GM20000 (cell line): Measurements from ENCODE around the gene PANK4.

ENCODE experiments used
- DNase-seq: peaks from one replicate; pipeline ENCODE4 v3.0.0; 2012; ENCODE audit warnings: low spot score
- TF ChIP-seq, protein P1 (sequence below): IDR thresholded peaks from 2 replicates; pipeline ENCODE4 v1.5.1; 2012; ENCODE audit warnings: mild to moderate bottlenecking, control low read depth; ENCODE audit errors: extremely low read depth, missing control alignments

The PANK4 gene

DNA sequence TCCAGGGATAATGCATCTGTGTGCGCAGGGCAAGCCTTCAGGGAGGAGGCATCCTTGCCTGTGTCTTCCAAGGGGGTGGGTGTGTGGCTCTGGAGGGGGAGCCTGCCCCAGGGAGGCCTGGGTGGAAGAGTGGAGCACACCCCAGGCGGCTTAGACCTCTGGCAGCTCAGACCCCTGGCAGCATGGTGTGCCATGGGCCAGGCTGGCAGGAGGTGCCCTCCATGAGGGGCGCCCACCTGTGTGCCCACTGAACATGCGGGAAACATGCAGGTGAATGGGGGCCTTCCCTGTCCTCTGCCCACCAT is 1.1 kb upstream of the PANK4 start:
- no peak for DNase-seq
- TF ChIP-seq, protein P1, sequence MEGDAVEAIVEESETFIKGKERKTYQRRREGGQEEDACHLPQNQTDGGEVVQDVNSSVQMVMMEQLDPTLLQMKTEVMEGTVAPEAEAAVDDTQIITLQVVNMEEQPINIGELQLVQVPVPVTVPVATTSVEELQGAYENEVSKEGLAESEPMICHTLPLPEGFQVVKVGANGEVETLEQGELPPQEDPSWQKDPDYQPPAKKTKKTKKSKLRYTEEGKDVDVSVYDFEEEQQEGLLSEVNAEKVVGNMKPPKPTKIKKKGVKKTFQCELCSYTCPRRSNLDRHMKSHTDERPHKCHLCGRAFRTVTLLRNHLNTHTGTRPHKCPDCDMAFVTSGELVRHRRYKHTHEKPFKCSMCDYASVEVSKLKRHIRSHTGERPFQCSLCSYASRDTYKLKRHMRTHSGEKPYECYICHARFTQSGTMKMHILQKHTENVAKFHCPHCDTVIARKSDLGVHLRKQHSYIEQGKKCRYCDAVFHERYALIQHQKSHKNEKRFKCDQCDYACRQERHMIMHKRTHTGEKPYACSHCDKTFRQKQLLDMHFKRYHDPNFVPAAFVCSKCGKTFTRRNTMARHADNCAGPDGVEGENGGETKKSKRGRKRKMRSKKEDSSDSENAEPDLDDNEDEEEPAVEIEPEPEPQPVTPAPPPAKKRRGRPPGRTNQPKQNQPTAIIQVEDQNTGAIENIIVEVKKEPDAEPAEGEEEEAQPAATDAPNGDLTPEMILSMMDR = no peak

DNA sequence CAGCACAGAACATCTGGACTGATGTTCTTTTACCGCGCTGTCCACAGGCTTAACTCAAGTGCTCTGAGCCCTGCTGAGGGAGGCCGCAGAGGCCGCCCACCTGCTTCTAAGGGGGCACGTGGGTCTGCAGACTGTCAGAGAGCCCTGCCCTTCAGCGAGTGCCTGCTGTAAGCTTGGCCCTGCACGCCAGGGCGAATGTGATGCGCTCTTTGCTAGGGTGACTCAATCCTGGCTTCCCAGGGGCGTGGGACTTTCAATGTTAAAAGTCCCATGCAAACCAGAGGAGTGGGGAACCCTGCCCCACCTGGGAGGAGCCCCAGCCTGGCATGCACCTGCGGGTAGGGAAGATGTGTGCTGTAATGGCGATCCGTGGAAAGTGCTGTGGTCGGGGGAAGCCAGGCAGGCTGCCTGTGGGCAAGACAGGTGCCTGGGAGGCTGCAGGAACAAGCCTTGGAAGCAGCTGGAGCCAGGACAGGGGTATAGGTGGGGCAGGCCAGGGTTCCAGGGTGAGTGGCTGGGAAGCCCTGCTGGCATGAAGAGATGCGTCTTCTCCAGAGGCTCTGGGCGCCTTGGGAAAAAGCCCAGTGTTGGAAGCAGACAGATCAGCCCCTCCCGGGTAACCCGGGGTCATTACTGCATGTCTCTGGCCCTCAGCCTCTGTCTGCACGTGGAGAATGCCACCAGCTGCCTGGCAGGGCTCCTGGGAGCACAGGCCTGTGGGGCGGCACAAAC is 594 bp upstream of the PANK4 start:
- TF ChIP-seq, protein P1 = no peak
- peak; percentile 79 for DNase-seq

DNA sequence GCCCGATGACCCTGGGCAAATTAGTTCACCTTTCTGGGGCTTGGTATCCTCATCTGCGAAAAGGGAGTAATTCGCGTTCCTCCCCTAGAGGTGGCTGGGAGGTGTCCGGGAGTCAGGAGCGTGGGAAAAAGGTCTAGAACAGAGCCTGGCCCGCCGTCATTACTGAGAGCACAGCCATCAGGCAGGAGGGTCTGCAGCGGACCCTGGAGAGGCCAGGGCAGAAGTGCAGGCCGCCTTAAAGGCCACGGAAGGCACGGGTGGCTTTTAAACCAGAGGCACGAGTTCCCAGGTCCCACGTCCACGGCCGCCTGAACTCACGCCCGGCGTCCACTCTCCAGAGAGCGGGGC is 850 bp downstream of the PANK4 start:
- no peak for DNase-seq
- TF ChIP-seq, protein P1 = no peak

DNA sequence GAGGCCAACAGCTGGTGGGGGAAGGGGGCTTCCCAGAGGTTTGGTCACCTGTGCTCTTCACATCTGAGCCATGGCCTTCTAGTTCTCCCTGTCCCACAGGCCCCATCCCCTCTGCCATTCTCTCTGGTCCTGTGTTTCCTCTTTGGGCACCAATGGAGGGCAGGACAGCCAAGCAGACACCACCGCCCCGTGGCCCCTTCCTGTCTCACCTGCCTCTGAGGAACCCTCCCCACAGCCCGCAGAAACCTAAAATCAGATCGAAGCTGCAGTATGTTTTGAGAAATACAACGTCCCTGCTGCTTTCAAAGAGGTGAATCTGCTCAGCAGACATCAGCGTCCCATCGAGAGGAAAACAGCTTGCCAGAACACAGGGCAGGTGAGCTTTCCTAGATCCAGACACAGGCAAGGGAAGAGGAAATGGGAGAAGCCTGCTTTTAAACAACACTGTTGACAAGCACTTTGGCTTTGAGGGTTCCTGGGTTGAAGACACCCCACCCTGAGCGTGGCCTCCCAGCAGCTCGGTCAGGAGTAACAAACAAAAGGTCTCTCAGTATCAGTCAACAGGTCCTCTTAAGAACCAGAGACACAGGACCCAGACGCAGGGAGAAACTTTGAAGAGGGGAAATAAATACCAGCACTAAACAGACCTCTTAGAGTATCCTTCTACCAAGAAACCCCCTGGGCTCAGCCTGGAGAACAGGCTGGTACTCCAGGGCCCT is 2.3 kb downstream of the PANK4 start:
- DNase-seq = no peak
- TF ChIP-seq, protein P1 = no peak

DNA sequence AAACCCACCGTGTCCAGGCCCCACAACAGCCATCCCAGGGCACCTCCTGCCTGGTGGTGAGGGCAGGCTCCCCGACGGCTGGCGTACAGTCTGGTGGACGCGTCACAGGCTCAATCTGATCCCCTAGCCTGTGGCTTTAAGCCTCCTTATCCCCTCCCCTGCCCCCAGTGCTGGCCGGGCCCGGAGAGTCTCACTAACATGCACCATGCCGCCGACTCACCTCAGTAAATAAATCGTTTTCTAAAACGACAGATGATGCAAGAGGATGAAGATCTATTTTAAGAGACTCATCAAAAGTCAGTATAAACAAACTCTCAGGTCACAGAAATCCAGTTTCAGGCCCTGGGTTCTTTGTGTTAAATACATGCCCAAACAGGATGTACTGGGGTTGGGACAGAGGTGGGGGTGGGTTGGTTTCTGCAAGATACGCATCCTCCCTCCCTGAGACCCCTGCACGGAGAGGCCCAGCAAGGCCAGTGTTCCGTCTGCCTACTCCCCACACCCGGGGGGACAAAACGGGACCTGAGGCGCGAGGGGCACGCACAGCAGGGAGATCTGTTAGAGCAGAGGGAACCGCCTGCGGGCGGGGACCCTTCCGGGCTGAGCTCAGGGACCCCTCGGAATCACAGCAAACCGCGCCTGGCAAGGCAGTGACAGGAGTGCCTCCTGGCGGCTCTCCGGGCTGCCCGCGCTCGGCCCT is 3.1 kb downstream of the PANK4 start:
- DNase-seq = no peak
- TF ChIP-seq, protein P1 = no peak

DNA sequence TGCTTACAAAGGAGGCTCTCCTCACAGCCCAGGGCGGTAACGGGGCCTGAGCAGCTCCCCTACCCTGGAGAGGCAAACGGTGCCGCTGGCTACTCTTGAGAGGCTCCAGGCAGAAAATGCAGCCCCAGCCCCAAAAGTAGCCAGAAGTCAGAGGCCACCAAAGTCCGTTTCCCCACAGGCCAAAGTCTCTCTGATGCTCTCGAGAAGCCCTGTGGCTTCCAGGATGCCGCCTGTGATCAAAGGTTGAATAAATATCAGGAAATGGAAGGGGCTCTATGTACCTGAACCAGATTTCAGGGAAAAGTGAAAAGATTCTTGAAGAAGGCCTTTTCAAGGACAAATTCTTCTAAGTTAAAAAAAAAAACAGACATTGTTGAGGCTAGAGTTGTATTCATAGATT is 4.2 kb downstream of the PANK4 start:
- DNase-seq = no peak
- TF ChIP-seq, protein P1 = no peak

DNA sequence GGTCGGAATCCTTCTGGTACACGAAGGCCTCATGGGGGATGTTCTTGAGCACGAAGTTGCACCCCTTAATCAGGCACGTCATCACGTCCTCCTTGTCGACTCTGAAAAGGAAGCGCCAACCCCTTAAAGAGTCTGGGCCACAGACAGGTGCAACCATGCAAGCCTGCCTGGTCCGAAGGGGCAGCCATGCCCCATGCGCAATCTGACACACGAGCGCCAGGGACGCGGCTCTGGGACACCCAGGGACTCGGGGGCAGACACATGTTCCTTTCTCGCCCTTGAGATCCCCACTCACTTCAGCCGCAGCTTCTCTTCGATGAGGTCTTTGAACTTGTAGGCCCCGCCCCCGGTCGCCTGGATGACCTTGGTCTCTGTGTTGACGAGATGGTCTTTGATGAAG is 5.6 kb downstream of the PANK4 start:
- TF ChIP-seq, protein P1 = no peak
- no peak for DNase-seq
